Activated CD4-positive, alpha-beta T cell treated with anti-CD3 and anti-CD28 coated beads, Interleukin-2, amount 50 U/mL, for 24 hours (primary cell): Measurements from ENCODE around the gene CTNND2.

Experiments
- DNase-seq, 2 donors: peaks; one replicate each; pipeline ENCODE4 v3.0.0-alpha.2; 2020; ENCODE audit warnings: low read depth in 1 of 2, low spot score in 1 of 2

The CTNND2 gene

GRCh38 chr5:10964806-10965205 is 939.4 kb downstream of the CTNND2 start:
- no peak for DNase-seq

- DNase-seq, result no peak
Observed at GRCh38 chr5:10958728-10959127, 945.5 kb downstream of the CTNND2 start.

GRCh38 chr5:10949856-10950630 is 954.2 kb downstream of the CTNND2 start:
- DNase-seq, result no peak

GRCh38 chr5:10946050-10946449 is 958.2 kb downstream of the CTNND2 start:
- no peak for DNase-seq

GRCh38 chr5:10941900-10942299 is 962.3 kb downstream of the CTNND2 start:
- DNase-seq, result no peak

GRCh38 chr5:10936081-10936855 is 968.0 kb downstream of the CTNND2 start:
- no peak for DNase-seq

GRCh38 chr5:10935536-10935935 is 968.7 kb downstream of the CTNND2 start:
- no peak for DNase-seq

GRCh38 chr5:10934783-10935355 is 969.4 kb downstream of the CTNND2 start:
- no peak for DNase-seq

- DNase-seq, result no peak
Observed at GRCh38 chr5:10933121-10933520, 971.1 kb downstream of the CTNND2 start.

- DNase-seq, result no peak
Observed at GRCh38 chr5:10932426-10932825, 971.8 kb downstream of the CTNND2 start.

- no peak for DNase-seq
Observed at GRCh38 chr5:10927608-10928007, 976.6 kb downstream of the CTNND2 start.

- DNase-seq, result no peak
Observed at GRCh38 chr5:10923310-10923709, 980.9 kb downstream of the CTNND2 start.
